G401 (cell line): Measurements from ENCODE around the gene MCF2L. TPM values are rescaled to one million over a fixed set of nuclear protein-coding genes. Genes with fewer than 3 reads are reported as not detected.
"Not testable (repeated sequence)": the region's sequence is repeated elsewhere in the genome, so short reads cannot be mapped to it uniquely, and the experiment has no call there.

Experiments
- DNase-seq: peaks from one replicate; pipeline ENCODE4 v3.0.0-alpha.2; 2015; ENCODE audit warnings: low spot score
- in situ Hi-C: cut with HindIII; loops from 2 replicates; pipeline ENCODE4 v1.10.0; 2016; ENCODE audit warnings: low sequenced_read_pairs, mixed read lengths
- total RNA-seq: library from RNA; depleted of rRNA; stranded (reverse); fragments of >200 nt; shearing (Covaris generic); gene quantifications from 2 replicates; pipeline ENCODE4 v1.2.3, GENCODE V29; 2014

Gene MCF2L
- total RNA-seq, 1 experiment from 2014 or later, result 2.8 TPM

- in situ Hi-C loops, result no loop called here
- peak; percentile 50 for DNase-seq
These were observed 84.4 kb downstream of the MCF2L start for GRCh38 chr13:113053376-113053775.

- peak; percentile 49 for DNase-seq
- in situ Hi-C loops, result no loop called here
These were observed 85.0 kb downstream of the MCF2L start for GRCh38 chr13:113053801-113054604.

- DNase-seq, result no peak
- in situ Hi-C loops, result no loop called here
These were observed 88.1 kb downstream of the MCF2L start for GRCh38 chr13:113057084-113057483.

- in situ Hi-C loops, DNase-seq: not testable (repeated sequence)
These were observed 88.5 kb downstream of the MCF2L start for GRCh38 chr13:113057559-113057958.

GRCh38 chr13:113058129-113058987, 89.3 kb downstream of the MCF2L start:
- no peak for DNase-seq
- in situ Hi-C loops, result no loop called here

- in situ Hi-C loops, result no loop called here
- DNase-seq, result no peak
These were observed 90.2 kb downstream of the MCF2L start for GRCh38 chr13:113058988-113059850.

- no peak for DNase-seq
- in situ Hi-C loops, result no loop called here
These were observed 90.9 kb downstream of the MCF2L start for GRCh38 chr13:113059891-113060290.

- in situ Hi-C loops, result no loop called here
- no peak for DNase-seq
These were observed 91.7 kb downstream of the MCF2L start for GRCh38 chr13:113060557-113061270.

GRCh38 chr13:113061271-113061625, 92.2 kb downstream of the MCF2L start:
- in situ Hi-C loops, result no loop called here
- peak; percentile 61 for DNase-seq

GRCh38 chr13:113061796-113062425, 92.9 kb downstream of the MCF2L start:
- peak; percentile 59 for DNase-seq
- in situ Hi-C loops, result no loop called here

- in situ Hi-C loops, result no loop called here
- no peak for DNase-seq
These were observed 93.7 kb downstream of the MCF2L start for GRCh38 chr13:113062691-113063090.

GRCh38 chr13:113063091-113063491, 94.1 kb downstream of the MCF2L start:
- in situ Hi-C loops, result no loop called here
- no peak for DNase-seq

GRCh38 chr13:113064000-113064533, 95.1 kb downstream of the MCF2L start:
- in situ Hi-C loops, result no loop called here
- DNase-seq, result no peak

- DNase-seq, result no peak
- in situ Hi-C loops, result no loop called here
These were observed 95.8 kb downstream of the MCF2L start for GRCh38 chr13:113064534-113065405.

GRCh38 chr13:113065406-113066141, 96.6 kb downstream of the MCF2L start:
- peak; percentile 74 for DNase-seq
- in situ Hi-C loops, result no loop called here

GRCh38 chr13:113066142-113066455, 97.1 kb downstream of the MCF2L start:
- no peak for DNase-seq
- in situ Hi-C loops, result no loop called here

- DNase-seq, result no peak
- in situ Hi-C loops, result no loop called here
These were observed 97.7 kb downstream of the MCF2L start for GRCh38 chr13:113066746-113067145.
